ENCODE data around the gene ZNF638. TPM values are rescaled to one million over a fixed set of nuclear protein-coding genes. Genes with fewer than 3 reads are reported as not detected.

ZNF638 gene
- total and polyA plus RNA-seq, 2 of the 8 experiments (the other 6 are each of a cell fraction or from before 2014, with no cell fraction given), result 45.3 to 143 TPM

GRCh38 chr2:71395471-71395870 is 63.9 kb downstream of the ZNF638 start (continued):
- TF ChIP-seq, protein P1, sequence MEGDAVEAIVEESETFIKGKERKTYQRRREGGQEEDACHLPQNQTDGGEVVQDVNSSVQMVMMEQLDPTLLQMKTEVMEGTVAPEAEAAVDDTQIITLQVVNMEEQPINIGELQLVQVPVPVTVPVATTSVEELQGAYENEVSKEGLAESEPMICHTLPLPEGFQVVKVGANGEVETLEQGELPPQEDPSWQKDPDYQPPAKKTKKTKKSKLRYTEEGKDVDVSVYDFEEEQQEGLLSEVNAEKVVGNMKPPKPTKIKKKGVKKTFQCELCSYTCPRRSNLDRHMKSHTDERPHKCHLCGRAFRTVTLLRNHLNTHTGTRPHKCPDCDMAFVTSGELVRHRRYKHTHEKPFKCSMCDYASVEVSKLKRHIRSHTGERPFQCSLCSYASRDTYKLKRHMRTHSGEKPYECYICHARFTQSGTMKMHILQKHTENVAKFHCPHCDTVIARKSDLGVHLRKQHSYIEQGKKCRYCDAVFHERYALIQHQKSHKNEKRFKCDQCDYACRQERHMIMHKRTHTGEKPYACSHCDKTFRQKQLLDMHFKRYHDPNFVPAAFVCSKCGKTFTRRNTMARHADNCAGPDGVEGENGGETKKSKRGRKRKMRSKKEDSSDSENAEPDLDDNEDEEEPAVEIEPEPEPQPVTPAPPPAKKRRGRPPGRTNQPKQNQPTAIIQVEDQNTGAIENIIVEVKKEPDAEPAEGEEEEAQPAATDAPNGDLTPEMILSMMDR (IDR thresholded peaks at IDR 0.05; ENCODE audit: control extremely low read depth in 1 of 3, insufficient read depth in 1 of 3, low read depth in 1 of 3, low read length in 3 of 3), result no peak
- TF ChIP-seq RNF2 (IDR thresholded peaks at IDR 0.05; ENCODE audit: borderline replicate concordance, low read depth, low read length, missing control alignments, poor library complexity, severe bottlenecking) (no peak), RBBP5 (IDR thresholded peaks at IDR 0.05; ENCODE audit: borderline replicate concordance, low read depth, low read length) (no peak), SP4 (IDR thresholded peaks at IDR 0.05; ENCODE audit: low read length) (no peak)
- TF ChIP-seq, protein P2, sequence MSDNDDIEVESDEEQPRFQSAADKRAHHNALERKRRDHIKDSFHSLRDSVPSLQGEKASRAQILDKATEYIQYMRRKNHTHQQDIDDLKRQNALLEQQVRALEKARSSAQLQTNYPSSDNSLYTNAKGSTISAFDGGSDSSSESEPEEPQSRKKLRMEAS (IDR thresholded peaks at IDR 0.05), result no peak

Measured in H1 (cell line).